Cardiac muscle cell (in vitro differentiated cells and primary cell): Measurements from ENCODE around the gene JPT2. TPM values are rescaled to one million over a fixed set of nuclear protein-coding genes. Genes with fewer than 3 reads are reported as not detected.
A peak's percentile ranks its signal among the peaks of the same experiment; 100 is the strongest.

Experiments
- DNase-seq, 2 donors: peaks; one replicate each; pipeline versions ENCODE4 v3.0.0 to v3.0.0-alpha.2; 2010 to 2017; ENCODE audit warnings: low read depth in 1 of 2, low spot score in 1 of 2
- H3K27ac ChIP-seq: fragments of 200-600 bp; sonication (generic); 2 replicates; pipeline ENCODE4 v1.5.1; 2016
- H3K27me3 ChIP-seq: fragments of 200-600 bp; sonication (generic); 2 replicates; pipeline ENCODE4 v1.6.0; 2016; ENCODE audit warnings: control low read depth
- H3K36me3 ChIP-seq: fragments of 200-600 bp; sonication (generic); 2 replicates; pipeline ENCODE4 v1.5.1; 2016; ENCODE audit warnings: control low read depth
- H3K4me1 ChIP-seq: fragments of 200-600 bp; sonication (generic); 2 replicates; pipeline ENCODE4 v1.8.1; 2017; ENCODE audit warnings: low read depth, mild to moderate bottlenecking, mixed run types
- H3K4me3 ChIP-seq: fragments of 200-600 bp; sonication (generic); 2 replicates; pipeline ENCODE4 v1.5.1; 2016; ENCODE audit warnings: mild to moderate bottlenecking
- H3K9me3 ChIP-seq: fragments of 200-600 bp; sonication (generic); 2 replicates; pipeline ENCODE4 v1.5.1; 2017; ENCODE audit warnings: low read depth, mild to moderate bottlenecking, control low read depth
- polyA plus RNA-seq: library from polyadenylated mRNA; unstranded; fragments of >200 nt; fragmentation: Nextera tagmentation; extraction: Ambion mirVana; gene quantifications from 2 replicates; pipeline ENCODE4 v1.2.1, GENCODE V29; 2016
- total RNA-seq: library from RNA; depleted of rRNA; stranded (reverse); fragments of >200 nt; gene quantifications from 2 replicates; pipeline ENCODE4 v1.2.3, GENCODE V29; 2016
- TF ChIP-seq, protein P1 (sequence below): IDR thresholded peaks from 2 replicates; pipeline ENCODE4 v1.5.1; 2012; ENCODE audit warnings: low read depth, mild to moderate bottlenecking, low read length

Gene JPT2
- total and polyA plus RNA-seq, 2 experiments from 2014 or later, result 10.0 to 34.5 TPM

DNA sequence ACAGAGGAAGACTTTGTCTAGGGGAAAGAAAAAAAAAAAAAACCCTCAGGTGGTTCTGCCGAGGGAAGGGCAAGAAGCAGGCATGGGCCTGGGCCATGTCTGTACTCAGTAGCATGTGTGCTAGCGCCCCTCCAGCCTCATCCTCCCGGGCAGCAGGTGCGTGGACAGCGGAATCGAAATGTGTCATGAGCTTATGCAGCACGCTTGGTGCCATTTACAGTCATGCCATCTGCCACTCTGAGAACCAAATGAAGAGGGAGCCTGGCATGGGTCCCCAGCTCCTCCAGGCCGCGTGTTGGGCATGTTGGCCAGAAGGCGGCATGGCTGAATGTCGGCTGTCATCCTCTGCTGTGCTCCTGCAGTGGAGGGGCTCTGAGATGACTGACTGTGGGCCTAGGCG is 34.6 kb upstream of the JPT2 start:
- no peaks in the 10 kb centered on the region for H3K27me3 ChIP-seq
- no peak for DNase-seq
- TF ChIP-seq, protein P1, sequence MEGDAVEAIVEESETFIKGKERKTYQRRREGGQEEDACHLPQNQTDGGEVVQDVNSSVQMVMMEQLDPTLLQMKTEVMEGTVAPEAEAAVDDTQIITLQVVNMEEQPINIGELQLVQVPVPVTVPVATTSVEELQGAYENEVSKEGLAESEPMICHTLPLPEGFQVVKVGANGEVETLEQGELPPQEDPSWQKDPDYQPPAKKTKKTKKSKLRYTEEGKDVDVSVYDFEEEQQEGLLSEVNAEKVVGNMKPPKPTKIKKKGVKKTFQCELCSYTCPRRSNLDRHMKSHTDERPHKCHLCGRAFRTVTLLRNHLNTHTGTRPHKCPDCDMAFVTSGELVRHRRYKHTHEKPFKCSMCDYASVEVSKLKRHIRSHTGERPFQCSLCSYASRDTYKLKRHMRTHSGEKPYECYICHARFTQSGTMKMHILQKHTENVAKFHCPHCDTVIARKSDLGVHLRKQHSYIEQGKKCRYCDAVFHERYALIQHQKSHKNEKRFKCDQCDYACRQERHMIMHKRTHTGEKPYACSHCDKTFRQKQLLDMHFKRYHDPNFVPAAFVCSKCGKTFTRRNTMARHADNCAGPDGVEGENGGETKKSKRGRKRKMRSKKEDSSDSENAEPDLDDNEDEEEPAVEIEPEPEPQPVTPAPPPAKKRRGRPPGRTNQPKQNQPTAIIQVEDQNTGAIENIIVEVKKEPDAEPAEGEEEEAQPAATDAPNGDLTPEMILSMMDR, result no peak
- no peak overlapping the region for H3K27ac ChIP-seq
- no peaks in the 10 kb centered on the region for H3K4me1 ChIP-seq
- no peaks in the 10 kb centered on the region for H3K9me3 ChIP-seq
- no peak overlapping the region for H3K4me3 ChIP-seq
- peaks cover 18% of the 10 kb centered on the region for H3K36me3 ChIP-seq

DNA sequence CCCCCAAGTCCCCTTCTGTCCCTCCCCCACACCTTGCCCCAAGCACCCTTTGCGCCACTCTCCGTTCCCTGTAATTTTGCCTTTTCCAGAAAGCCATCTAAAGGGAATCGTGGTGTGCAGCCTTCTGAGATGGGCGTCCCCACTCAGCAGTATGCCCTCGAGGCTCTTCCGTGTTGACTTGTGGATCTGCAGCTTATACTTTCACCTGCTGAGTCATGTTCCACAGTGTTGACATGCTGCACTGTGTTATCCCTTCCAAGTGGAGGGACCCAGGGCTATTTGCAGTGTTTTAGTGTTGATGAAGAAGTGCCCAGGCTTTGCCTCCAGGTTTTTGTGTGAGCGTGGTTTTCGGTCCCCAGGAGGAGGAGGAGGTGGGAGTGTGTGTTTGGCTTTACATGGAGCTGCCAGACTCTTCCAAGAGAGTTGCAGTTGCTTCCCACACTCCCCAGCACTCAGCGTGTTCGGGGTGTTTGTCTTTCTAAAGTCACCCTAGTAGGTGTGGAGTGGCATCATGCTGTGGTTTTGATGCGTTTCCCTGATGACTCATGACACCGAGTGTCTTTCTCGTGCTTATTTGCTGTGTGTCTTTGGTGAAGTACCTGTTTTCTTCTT is 32.1 kb upstream of the JPT2 start:
- TF ChIP-seq, protein P1, result no peak
- no peak overlapping the region for H3K4me3 ChIP-seq
- H3K9me3 ChIP-seq, result no peaks in the 10 kb centered on the region
- no peak overlapping the region for H3K27ac ChIP-seq
- H3K27me3 ChIP-seq, result no peaks in the 10 kb centered on the region
- no peaks in the 10 kb centered on the region for H3K4me1 ChIP-seq
- peaks cover 12% of the 10 kb centered on the region for H3K36me3 ChIP-seq
- DNase-seq, result no peak

DNA sequence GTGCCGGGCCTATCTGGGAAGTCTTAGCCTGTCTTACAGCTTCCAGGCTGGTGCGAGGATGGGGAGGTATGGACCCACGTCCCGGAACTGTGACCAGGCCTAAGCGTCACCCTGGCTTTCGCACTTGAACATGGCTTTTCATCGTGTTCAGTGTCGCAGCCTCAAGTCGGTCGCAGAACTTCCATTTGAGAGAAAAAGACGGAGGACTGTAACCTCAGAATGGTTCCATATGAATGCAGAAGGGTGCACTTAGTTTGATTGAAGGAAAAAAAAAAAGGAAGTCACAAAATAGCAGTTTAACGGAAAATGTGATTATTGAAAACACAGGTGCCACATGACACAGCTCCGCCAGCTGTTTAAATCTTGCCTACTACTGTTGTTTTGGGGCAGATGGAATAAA is 30.2 kb upstream of the JPT2 start:
- Histone ChIP-seq H3K36me3 (peaks cover 5% of the 10 kb centered on the region), H3K4me3 (no peak overlapping the region), H3K4me1 (no peaks in the 10 kb centered on the region), H3K27me3 (no peaks in the 10 kb centered on the region), H3K27ac (no peak overlapping the region), H3K9me3 (no peaks in the 10 kb centered on the region)
- no peak for DNase-seq
- TF ChIP-seq, protein P1, result no peak

DNA sequence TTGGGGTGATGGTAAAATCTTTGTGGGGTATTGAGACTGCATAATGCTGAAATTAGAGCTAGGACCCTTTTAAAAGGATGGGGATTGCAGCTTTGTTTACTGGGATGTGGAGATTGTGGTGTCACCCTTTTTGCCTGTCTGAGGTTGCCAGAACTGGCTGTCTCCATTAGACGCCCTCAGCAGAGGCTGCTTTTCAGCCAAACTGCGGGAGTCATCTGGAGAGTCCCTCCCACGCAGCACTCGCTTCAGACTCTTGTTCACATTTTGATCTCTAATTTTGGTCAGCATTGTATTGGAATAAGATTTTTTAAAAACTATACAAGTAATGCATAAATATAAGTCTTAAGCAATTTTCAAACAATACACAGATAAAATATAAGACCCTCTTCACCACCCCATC is 27.9 kb upstream of the JPT2 start:
- no peaks in the 10 kb centered on the region for H3K27me3 ChIP-seq
- no peaks in the 10 kb centered on the region for H3K4me1 ChIP-seq
- H3K9me3 ChIP-seq, result no peaks in the 10 kb centered on the region
- H3K36me3 ChIP-seq, result peaks cover 14% of the 10 kb centered on the region
- H3K27ac ChIP-seq, result no peak overlapping the region
- no peak overlapping the region for H3K4me3 ChIP-seq
- TF ChIP-seq, protein P1, result no peak
- no peak for DNase-seq

DNA sequence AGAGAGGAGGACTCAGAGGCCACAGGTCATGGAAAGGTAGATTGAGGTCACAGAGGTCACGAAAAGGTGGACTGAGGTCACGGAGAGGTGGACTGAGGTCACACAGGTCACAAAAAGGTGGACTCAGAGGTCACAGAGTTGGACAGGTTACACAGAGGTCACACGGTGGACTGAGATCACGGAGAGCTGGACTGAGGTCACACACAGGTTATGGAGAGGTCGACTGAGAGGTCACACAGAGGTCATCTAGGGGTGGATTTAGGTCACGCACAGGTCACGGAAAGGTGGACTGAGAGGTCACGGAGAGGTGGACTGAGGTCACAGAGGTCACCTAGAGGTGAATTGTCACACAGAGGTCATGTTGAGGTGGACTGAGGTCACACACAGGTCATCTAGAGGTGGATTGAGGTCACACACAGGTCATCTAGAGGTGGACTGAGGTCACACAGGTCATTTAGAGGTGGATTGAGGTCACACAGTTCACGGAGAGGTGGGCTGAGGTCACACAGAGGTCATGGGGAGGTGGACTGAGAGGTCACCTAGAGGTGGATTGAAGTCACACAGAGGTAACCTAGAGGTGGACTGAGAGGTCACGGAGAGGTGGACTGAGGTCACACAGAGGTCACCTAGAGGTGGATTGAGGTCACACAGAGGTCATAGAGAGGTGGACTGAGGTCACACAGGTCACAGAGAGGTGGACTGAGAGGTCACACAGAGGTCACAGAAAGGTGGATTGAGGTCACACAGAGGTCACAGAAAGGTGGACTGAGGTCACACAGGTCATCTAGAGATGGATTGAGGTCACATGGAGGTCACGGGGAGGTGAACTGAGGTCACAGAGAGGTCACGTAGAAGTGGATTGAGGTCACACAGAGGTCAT is 26.7 kb upstream of the JPT2 start:
- TF ChIP-seq, protein P1, result no peak
- Histone ChIP-seq H3K27me3 (no peaks in the 10 kb centered on the region), H3K36me3 (peaks cover 26% of the 10 kb centered on the region), H3K9me3 (no peaks in the 10 kb centered on the region), H3K27ac (no peak overlapping the region), H3K4me3 (no peak overlapping the region), H3K4me1 (no peaks in the 10 kb centered on the region)
- peak; percentile 11 to 17 for DNase-seq
